Activated T-cell treated with anti-CD3 and anti-CD28 coated beads, Interleukin-2, amount 50 U/mL, for 4 hours (primary cell): ENCODE results near the gene EEF1A2. TPM values are rescaled to one million over a fixed set of nuclear protein-coding genes. Genes with fewer than 3 reads are reported as not detected.

Source experiments
- ATAC-seq, 2 donors: fragments of 200-7000 bp; cut with Tn5 transposase; one replicate each; pipeline ENCODE4 v1.10.0; 2021
- DNase-seq: peaks from one replicate; pipeline ENCODE4 v3.0.0-alpha.2; 2020
- H3K27me3 Mint-ChIP-seq: one replicate; pipeline ENCODE4 v1.8.0; 2021; ENCODE audit warnings: low read depth, mixed read lengths
- H3K36me3 Mint-ChIP-seq: one replicate; pipeline ENCODE4 v1.8.0; 2022; ENCODE audit warnings: mixed read lengths; ENCODE audit not compliant: insufficient read depth
- H3K4me1 Mint-ChIP-seq: one replicate; pipeline ENCODE4 v1.8.0; 2021; ENCODE audit warnings: low read depth, mixed read lengths
- H3K4me3 Mint-ChIP-seq: one replicate; pipeline ENCODE4 v1.8.0; 2021; ENCODE audit warnings: mild to moderate bottlenecking, moderate library complexity, mixed read lengths
- H3K9me3 Mint-ChIP-seq: one replicate; pipeline ENCODE4 v1.8.0; 2021; ENCODE audit warnings: mixed read lengths
- total RNA-seq, 3 donors: library from RNA; stranded (reverse); gene quantifications; one replicate each; pipeline ENCODE4 v1.2.1, GENCODE V29; 2021

Gene EEF1A2
- total RNA-seq, 3 donors from 2014 or later, result 0.63 to 0.96 (median 0.74) TPM

DNA sequence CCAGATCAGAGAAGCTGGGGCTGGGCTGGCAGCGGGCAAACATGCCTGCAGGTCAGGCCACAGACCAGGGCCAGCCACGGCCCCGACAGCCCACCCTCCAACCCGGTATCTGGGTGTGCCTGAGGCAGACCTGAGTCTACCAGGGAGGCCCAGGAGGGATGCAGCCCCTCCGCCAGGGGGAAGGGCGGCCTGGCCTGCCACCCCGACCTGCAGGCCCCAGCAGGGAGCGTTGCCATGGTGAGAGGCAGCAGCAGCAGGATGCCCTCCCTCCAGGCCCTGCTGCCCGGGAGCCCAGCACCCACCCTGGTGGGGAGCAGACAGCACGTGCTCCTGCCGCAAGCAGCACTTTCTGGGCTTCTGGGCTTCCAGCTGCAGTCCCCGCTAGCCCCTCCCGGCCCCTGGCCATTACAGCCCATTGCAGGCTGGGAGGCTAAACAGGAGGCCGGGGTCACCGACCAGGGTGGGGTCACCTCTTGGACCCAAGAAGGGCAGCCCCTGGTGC lies 3.8 kb upstream of the EEF1A2 start:
- ATAC-seq (no peak), DNase-seq (no peak)
- Mint-ChIP-seq H3K36me3 (peaks cover 1% of the 10 kb centered on the region), H3K9me3 (peaks cover 9% of the 10 kb centered on the region), H3K4me1 (peaks cover 3% of the 10 kb centered on the region), H3K4me3 (no peak overlapping the region), H3K27me3 (peaks cover 16% of the 10 kb centered on the region)

- H3K27me3 Mint-ChIP-seq, result peaks cover 20% of the 10 kb centered on the region
- peaks cover 9% of the 10 kb centered on the region for H3K9me3 Mint-ChIP-seq
- H3K36me3 Mint-ChIP-seq, result peaks cover 1% of the 10 kb centered on the region
- ATAC-seq (no peak), DNase-seq (no peak)
- no peak overlapping the region for H3K4me3 Mint-ChIP-seq
- H3K4me1 Mint-ChIP-seq, result peaks cover 3% of the 10 kb centered on the region
Observed at GRCh38 chr20:63501818-63502670, 3.2 kb upstream of the EEF1A2 start.

GRCh38 chr20:63500902-63501817 lies 2.3 kb upstream of the EEF1A2 start:
- Mint-ChIP-seq H3K4me1 (peaks cover 3% of the 10 kb centered on the region), H3K27me3 (peaks cover 22% of the 10 kb centered on the region), H3K36me3 (peaks cover 1% of the 10 kb centered on the region), H3K9me3 (peaks cover 9% of the 10 kb centered on the region), H3K4me3 (no peak overlapping the region)
- no peak for DNase-seq
- ATAC-seq, result no peak

- no peak for DNase-seq
- H3K4me1 Mint-ChIP-seq, result peaks cover 4% of the 10 kb centered on the region
- no peak overlapping the region for H3K4me3 Mint-ChIP-seq
- no peak for ATAC-seq
- peaks cover 23% of the 10 kb centered on the region for H3K27me3 Mint-ChIP-seq
- peaks cover 1% of the 10 kb centered on the region for H3K36me3 Mint-ChIP-seq
- H3K9me3 Mint-ChIP-seq, result peaks cover 9% of the 10 kb centered on the region
Observed at GRCh38 chr20:63500151-63500901, 1.4 kb upstream of the EEF1A2 start.

DNA sequence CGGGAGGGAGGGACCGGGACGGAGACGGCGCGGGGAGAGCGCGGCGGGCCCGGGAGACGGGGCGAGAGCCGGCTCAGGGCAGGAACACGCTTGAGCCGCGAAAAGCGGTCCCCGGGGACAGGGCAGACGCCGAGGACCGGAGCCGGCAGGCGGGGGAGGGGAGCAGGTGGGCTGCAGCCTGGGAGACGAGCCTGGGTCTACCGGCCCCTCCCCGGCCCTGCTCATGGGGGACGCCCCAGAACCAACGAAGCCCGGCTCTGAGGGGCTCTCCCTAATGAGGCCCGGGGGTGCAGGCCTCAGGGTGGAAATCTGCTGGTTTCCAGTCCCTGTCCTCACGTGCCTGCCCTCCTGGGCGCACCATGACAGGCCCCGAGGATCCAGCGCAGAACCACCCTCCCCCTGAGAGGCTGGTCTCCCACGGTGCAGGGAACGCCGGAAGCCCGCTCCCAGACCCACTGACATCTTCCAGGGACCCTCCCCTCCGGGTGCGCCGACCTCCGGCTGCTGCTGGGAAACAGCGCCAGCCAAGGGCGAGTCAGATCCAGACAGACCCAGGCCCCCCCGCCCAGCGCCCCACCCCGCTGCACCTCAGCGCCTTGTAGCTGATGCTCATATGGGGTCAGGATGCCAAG lies 571 bp upstream of the EEF1A2 start:
- DNase-seq, result no peak
- Mint-ChIP-seq H3K4me1 (peaks cover 4% of the 10 kb centered on the region), H3K4me3 (no peak overlapping the region), H3K27me3 (peaks cover 21% of the 10 kb centered on the region), H3K9me3 (peaks cover 3% of the 10 kb centered on the region), H3K36me3 (peaks cover 1% of the 10 kb centered on the region)
- ATAC-seq, result peak; percentile 5 to 22

DNA sequence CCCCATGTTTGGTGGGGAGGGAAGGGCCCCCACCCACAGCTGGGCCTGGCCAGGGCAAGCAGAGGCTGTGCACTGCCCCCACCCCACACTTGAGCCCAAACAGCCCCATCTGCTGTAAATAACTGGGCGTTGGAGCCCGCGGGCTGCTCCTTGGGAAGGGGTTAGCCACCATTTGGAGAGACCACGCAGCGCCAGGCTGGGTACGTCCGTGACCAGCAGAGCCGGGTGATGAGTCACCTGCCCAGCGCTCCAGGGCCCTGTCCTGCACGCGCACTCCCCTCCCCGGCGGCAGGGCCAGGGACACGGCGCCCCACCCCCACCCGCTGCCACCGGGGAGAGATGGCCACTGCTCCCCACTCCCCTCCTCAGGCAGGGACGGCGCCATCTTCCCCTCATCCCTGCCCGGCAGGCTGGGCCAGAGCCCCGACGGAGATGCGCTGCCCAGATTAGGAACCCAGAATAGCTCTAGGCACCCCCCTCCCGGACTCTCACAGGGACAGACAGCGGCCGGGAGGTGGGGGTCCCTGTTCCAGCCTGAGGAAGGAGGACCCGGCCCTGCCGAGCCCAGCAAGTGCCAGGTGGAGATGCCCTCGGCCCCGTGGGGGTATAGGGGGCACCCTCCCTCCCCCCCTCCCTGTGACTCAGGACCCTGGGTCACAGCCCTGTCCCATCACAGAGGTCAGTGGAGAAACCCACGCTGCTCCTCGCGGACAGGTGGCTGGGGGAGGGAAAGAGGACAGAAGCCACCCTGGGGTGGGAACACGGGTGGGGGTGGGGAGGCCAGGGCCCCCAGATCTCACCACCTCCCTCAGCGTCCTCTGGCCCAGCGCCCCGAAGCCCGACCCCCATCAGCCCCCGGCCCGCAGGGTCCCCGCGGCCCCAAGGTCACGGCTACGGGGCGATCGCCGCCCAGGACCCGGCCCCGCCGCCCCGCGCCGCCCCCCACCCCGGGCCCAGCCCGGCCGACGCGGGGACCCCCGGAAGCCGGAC lies 642 bp downstream of the EEF1A2 start:
- no peak for ATAC-seq
- no peak for DNase-seq
- H3K27me3 Mint-ChIP-seq, result peaks cover 16% of the 10 kb centered on the region
- H3K4me1 Mint-ChIP-seq, result peaks cover 4% of the 10 kb centered on the region
- no peak overlapping the region for H3K4me3 Mint-ChIP-seq
- no peaks in the 10 kb centered on the region for H3K36me3 Mint-ChIP-seq
- H3K9me3 Mint-ChIP-seq, result no peaks in the 10 kb centered on the region

- Mint-ChIP-seq H3K4me1 (peaks cover 4% of the 10 kb centered on the region), H3K27me3 (peaks cover 16% of the 10 kb centered on the region), H3K36me3 (no peaks in the 10 kb centered on the region), H3K4me3 (peak overlapping the region; percentile 33), H3K9me3 (no peaks in the 10 kb centered on the region)
- DNase-seq (no peak), ATAC-seq (no peak)
Observed at GRCh38 chr20:63497138-63497945, 1.5 kb downstream of the EEF1A2 start.

DNA sequence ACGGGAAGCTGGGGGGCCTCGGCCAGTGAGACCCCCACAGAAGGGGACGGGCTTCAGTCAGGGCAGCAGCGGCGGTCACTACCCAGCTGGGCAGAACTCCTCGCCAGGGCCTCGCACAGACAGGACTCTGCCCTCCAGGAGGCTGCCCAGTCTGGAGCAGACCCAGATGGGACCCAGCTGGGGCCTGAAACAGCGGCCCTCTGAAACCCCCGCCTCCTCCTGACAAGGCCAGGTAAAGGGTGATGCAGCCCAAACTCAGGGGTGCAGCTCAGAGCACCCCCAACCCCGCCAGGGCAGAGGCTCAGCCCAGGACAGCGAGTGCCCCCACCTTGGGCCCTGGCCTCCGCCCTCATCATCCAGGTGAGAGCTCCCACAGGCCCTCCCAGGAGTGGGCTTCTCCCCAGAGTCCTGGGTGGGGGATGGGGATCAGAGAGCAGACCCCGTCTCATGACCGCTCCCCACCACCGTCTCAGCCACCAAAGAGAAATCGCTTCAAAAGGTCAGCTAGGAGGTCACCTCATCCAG lies 2.2 kb downstream of the EEF1A2 start:
- no peaks in the 10 kb centered on the region for H3K36me3 Mint-ChIP-seq
- DNase-seq (no peak), ATAC-seq (peak in 1 of 2 donors; percentile 7)

GRCh38 chr20:63495741-63496595 lies 2.9 kb downstream of the EEF1A2 start:
- Mint-ChIP-seq H3K4me3 (peak overlapping the region; percentile 66), H3K9me3 (no peaks in the 10 kb centered on the region), H3K27me3 (peaks cover 18% of the 10 kb centered on the region), H3K4me1 (peaks cover 4% of the 10 kb centered on the region), H3K36me3 (no peaks in the 10 kb centered on the region)
- peak; percentile 62 to 66 for ATAC-seq
- DNase-seq, result peak; percentile 79

More for the DNA sequence above, 2.2 kb downstream of the EEF1A2 start:
- no peaks in the 10 kb centered on the region for H3K9me3 Mint-ChIP-seq
- H3K4me1 Mint-ChIP-seq, result peaks cover 4% of the 10 kb centered on the region
- H3K27me3 Mint-ChIP-seq, result peaks cover 16% of the 10 kb centered on the region
- peak overlapping the region; percentile 66 for H3K4me3 Mint-ChIP-seq

GRCh38 chr20:63495167-63495720 lies 3.6 kb downstream of the EEF1A2 start:
- Mint-ChIP-seq H3K9me3 (no peaks in the 10 kb centered on the region), H3K27me3 (peaks cover 18% of the 10 kb centered on the region), H3K36me3 (no peaks in the 10 kb centered on the region), H3K4me3 (no peak overlapping the region), H3K4me1 (peaks cover 4% of the 10 kb centered on the region)
- ATAC-seq (no peak), DNase-seq (no peak)
